DLD1 (cell line): ENCODE data around the gene TOGARAM1.

Experiments used
- in situ Hi-C: cut with HindIII; loops from 2 replicates; pipeline ENCODE4 v1.10.0; 2017; ENCODE audit warnings: low sequenced_read_pairs

Gene TOGARAM1

DNA sequence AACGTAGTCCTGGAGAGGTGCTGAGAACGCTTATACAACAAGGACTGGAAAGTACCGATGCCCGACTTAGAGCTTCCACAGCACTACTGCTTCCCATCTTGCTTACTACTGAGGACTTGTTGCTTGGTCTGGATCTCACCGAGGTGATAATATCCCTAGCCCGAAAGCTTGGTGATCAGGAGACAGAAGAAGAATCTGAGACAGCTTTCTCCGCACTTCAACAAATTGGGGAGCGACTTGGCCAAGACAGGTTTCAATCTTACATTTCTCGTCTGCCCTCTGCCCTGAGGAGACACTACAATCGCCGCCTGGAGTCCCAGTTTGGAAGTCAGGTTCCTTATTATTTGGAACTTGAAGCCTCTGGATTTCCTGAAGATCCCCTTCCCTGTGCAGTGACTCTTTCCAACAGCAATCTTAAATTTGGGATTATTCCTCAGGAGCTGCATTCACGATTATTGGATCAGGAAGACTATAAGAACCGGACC is 1.1 kb downstream of the TOGARAM1 start:
- in situ Hi-C loops, result no loop called here

- in situ Hi-C loops, result no loop called here
Observed at GRCh38 chr14:44963775-44964380, 1.9 kb downstream of the TOGARAM1 start.

GRCh38 chr14:44966601-44967336 is 4.8 kb downstream of the TOGARAM1 start:
- in situ Hi-C loops, result no loop called here

DNA sequence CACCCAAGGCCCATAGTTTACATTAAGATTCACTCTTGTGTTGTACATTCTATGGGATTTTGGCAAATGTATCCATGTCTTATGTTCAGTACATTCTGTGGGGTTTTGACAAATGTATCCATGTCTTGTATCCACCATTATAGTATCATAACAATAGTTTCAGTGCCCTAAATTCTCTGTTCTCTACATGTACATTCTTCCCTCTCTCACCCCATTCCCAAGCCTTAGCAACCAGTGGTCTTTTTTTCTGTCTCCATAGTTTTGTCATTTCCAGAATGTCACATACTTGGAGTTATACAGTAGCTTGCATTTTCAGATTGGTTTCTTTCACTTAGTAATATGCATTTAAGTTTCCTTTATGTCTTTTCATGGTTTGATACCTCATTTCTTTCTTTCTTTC is 6.7 kb downstream of the TOGARAM1 start:
- in situ Hi-C loops, result no loop called here

DNA sequence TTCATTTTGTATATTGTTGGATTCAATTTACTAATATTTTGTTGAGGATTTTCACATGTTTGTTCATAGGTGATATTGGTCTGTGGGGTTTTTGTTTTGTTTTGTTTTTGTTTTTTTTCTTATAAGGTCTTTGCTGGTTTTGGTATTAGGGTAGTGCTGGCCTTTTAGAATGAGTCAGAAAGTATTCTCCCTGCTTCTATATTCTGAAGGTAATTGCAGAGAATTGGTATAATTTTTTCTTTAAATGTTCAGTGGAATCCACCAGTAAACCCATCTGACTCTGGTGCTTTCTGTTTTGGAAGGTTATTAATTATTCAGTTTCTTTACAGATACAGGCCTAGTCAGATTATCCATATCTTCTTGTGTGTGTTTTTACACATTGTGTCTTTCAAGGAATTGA is 8.9 kb downstream of the TOGARAM1 start:
- in situ Hi-C loops, result no loop called here

DNA sequence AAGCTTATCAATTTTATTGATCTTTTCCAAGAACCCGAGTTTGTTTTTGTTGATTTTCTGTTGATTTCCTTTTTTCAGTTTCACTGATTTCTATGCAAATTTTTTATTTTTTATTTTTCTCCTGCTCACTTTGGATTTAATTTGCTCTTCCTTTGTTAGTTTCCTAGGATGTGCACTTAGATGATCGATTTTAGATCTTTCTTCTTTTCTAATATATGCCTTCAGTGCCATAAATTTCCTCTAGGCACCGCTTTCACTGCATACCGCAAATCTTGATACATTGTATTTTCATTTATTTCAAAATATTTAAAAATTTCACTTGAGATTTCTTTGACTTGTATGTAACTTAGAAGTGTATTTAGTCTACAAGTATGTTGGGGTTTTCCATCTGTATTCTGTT is 9.5 kb downstream of the TOGARAM1 start:
- in situ Hi-C loops, result no loop called here

- in situ Hi-C loops, result no loop called here
Observed at GRCh38 chr14:44979273-44979672, 17.3 kb downstream of the TOGARAM1 start.

DNA sequence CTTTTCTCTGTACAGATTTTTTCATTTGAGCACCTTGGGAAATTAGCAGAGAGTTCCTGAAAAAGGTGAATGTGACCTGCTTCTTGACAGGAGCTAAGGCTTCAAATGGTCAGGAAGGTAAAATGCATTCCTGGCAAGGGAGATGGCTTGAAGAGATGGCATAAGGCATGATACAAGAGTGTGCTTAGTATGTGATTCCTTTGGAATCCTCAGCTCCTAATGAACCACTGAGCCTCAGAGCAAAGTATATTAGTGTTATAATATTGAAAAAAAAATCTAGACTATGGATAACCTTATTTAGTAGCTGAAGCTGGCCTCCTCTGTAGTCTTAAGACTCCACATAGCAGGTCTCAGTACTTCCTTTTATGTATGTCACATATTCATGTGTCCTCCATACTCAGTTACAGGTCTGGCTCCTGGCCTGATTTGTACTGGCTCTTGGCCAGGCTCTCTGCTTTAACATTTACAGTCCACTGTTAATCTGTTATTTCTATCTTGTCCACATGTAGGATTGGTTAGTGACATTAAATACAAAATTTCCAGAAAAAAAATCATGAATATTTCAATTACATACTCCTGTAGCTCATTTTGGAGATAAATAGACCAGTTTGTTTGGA is 17.9 kb downstream of the TOGARAM1 start:
- in situ Hi-C loops, result no loop called here

- in situ Hi-C loops, result no loop called here
Observed at GRCh38 chr14:44981198-44981597, 19.2 kb downstream of the TOGARAM1 start.

DNA sequence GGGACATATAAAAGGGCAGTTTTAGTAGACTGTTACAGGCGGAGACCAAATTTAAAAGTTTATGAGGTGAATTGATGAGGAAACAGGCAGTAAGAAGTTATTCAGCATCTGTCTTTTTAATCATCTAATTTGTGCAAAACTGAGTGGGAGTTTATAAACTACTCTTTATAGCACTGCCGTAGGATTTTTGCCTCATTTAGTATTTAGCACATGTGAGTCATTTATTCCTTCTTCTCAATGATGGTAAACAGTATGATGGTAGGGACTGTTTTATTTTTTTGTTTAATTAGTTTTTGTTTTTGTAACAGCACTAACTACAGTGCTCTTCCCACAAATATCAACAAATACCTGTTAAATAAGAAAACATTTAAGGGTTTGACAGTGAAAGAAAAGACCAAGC is 20.6 kb downstream of the TOGARAM1 start:
- in situ Hi-C loops, result no loop called here

- in situ Hi-C loops, result no loop called here
Observed at GRCh38 chr14:44988694-44989093, 26.7 kb downstream of the TOGARAM1 start.

DNA sequence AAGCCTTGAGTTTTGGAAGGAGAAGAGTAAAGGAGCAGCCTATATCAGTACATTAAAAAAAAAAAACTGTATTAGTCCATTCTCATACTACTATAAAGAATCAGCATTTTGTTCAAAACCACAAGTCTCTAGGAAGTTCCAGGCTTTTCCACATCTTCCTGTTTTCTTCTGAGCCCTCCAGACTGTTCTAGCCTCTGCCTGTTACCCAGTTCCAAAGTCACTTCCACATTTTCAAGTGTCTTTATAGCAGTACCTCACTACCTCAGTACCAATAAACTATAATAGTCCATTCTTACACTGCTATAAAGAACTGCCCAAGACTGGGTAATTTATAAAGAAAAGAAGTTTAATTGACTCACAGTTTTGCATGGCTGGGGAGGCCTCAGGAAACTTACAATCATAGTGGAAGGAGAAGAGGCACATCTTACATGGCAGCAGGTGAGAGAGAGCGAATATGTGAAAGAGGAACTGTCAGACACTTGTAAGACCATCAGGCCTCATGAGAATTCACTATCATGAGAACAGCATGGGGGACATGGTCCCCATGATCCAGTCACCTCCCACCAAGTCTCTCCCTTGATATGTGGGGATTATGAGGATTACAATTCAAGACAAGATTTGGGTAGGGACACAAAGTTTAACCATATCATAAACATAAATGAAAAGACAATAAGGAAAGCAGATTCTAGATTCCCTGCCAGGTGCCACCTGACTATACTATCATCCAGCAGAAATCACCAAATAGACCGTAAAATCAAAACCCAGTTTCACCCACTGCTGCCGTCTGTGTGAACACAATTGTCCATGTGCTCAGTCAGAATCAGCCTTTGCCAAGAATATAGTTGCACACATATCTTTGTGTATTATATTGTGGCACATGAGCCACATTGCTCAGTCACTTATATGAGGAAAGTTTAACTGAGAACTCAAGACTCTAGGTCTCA is 27.8 kb downstream of the TOGARAM1 start:
- in situ Hi-C loops, result no loop called here

- in situ Hi-C loops, result no loop called here
Observed at GRCh38 chr14:44990533-44990932, 28.5 kb downstream of the TOGARAM1 start.

DNA sequence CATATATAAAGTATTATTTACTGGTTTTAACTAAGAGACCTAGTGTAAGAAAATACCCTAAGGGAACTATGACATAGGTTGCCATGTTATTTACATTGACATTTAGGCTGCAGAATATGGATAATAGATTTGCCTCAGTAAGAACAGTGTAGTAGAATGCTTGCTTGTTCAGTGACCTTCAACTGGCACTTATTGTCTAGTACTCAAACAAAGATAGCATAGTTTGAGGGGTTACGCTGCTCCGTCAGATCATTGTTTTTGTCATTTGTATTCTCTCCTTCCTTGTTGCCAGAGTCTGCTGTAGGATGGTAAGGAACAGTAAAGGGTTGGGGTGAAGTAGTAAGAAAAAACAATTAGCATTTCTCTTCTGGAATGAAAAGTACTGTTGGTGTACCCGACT is 33.2 kb downstream of the TOGARAM1 start:
- in situ Hi-C loops, result no loop called here

- in situ Hi-C loops, result no loop called here
Observed at GRCh38 chr14:44995770-44996294, 33.8 kb downstream of the TOGARAM1 start.

DNA sequence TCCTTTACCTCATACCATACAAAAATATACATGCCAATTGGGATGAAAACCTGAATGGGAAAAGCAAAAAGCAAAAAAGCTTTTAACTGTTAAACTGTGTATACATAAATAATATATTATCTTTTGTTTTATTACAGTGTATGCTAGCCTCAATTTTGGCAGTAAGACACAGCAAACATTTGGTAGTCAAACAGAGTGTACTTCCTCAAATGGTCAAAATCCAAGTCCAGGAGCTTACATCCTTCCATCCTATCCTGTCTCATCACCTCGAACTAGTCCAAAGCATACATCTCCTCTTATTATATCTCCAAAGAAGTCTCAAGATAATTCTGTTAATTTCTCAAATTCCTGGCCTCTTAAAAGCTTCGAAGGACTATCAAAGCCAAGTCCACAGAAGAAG is 41.9 kb downstream of the TOGARAM1 start:
- in situ Hi-C loops, result no loop called here

- in situ Hi-C loops, result no loop called here
Observed at GRCh38 chr14:45015133-45015532, 53.1 kb downstream of the TOGARAM1 start.

DNA sequence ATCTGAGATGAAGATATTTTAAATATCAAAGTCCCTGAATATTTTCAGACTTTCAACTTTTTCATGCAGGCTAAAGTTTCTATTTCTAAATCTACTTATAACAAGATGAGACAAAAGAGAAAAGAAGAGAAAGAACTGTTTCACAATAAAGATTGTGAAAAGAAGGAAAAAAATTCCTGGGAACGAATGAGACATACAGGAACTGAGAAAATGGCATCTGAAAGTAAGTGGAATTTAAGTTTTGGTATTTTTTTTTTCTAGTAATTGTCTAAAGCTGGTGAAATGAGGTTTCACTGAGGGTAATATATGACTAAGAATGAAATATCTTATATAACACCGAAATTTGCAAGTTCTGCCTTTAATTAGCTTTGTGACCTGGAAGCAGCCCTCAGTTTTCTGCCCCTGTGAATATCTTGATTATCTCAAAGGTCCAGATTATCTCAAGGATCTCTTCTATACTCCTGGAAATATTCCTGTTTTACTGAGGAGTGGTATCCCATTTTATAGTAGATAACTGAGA is 66.2 kb downstream of the TOGARAM1 start:
- in situ Hi-C loops, result no loop called here

DNA sequence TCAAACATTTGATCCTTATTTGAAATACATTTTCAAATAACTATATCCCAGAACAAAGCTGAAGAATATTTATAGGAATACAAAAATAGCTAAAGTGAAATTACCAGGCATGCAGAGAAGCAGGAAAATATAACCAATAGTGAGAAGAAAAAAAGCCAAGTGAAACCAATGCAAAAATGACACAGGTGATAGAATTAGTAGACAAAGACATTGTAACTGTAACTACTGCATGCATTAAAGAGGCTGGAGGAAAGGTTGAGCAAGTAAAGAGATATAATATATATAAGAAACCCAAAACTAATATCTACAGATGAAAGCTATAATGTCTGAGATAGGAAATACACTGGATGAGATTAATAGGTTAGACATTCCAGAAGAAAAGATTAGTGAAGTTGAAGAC is 72.7 kb downstream of the TOGARAM1 start:
- in situ Hi-C loops, result no loop called here

DNA sequence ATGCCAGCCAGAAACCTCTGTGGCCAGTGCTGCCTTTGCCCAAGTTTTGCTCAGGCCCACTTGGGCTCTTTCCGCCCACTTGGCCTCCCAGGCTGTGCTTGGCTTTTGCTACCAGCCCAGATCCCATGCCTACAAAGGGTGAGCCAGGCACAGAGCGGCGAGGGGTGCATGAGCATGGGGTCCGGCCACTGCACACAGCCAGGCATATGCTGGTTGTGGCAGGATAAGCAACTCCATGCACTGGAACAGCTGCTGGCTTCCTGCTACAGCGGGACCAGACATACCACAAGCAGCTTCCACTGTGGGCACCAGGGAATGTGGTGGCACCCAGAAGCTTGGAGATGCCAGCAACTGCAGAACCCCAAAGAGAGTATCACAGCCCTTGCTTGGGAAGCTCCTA is 76.3 kb downstream of the TOGARAM1 start:
- in situ Hi-C loops, result no loop called here

DNA sequence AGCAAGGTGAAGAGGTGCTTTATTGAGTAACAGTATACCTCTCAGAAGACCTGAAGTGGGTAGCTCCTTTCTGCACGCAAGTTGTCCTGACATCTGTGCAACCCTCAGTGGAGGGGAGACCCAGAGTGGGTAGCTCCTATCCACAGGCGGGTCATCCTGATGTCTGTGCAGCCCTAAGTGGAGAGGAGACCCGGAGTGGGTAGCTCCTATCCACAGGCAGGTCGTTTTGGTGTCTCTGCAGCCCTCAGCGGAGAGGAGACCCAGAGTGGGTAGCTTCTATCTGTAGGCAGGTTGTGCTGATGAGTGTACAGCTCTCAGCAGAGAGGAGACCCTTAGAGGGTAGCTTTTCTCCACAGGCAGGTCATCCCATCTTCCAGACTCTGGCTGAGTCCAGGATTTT is 76.9 kb downstream of the TOGARAM1 start:
- in situ Hi-C loops, result no loop called here
